ENCODE results near the gene NLRP1.

GRCh38 chr17:5532581-5532980, 51.7 kb downstream of the NLRP1 start:
- no peak for TF ChIP-seq MXI1 (IDR thresholded peaks at IDR 0.05; ENCODE audit: low read depth, low read length)
- no peak for TF ChIP-seq KAT2A (conservative IDR thresholded peaks at IDR 0.05; ENCODE audit: control insufficient read depth, low read depth, low read length)
- TF ChIP-seq CTCF (IDR thresholded peaks at IDR 0.05 in 2 of 3, conservative IDR thresholded peaks at IDR 0.05 in 1 of 3; ENCODE audit: control insufficient read depth in 2 of 3, extremely low read depth in 1 of 3, insufficient read depth in 1 of 3, low read depth in 3 of 3, low read length in 3 of 3), result no peak
